ENCODE data around the gene BDH1.

BDH1 gene

DNA sequence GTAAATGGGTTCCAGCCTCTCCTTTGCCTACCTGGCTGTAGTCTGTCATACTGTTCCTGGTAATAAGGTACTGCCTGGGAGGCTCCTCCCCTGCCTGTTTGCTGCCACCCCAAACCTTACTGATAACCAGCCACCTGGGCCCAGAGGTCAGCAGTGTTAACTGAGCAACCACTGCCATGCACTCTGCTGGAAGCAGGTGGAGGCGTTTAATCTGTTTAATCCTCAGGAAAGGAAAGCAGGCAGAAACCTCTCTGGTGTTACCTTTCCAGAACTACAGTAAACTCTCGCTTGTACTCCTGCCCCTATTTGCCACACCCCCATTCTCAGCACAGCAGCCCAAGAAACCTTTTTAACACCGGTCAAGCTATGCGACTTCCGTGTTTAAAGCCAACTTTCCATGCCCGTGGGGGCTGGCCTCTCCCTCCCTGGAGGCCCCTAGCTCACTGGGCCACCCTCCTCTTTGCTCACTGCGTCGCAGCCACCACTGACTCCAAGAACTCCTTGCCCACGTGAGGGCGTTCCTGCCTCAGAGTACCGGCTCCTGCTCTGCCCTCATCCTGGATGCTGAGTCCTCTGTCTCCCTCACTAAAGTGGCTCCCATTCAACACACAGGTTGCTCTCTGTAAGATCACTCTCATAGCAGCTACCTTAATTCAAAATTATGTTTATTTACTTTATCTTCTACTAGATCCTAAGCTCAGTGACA lies 8.3 kb downstream of the BDH1 start:
- DNase-seq: no peak

DNA sequence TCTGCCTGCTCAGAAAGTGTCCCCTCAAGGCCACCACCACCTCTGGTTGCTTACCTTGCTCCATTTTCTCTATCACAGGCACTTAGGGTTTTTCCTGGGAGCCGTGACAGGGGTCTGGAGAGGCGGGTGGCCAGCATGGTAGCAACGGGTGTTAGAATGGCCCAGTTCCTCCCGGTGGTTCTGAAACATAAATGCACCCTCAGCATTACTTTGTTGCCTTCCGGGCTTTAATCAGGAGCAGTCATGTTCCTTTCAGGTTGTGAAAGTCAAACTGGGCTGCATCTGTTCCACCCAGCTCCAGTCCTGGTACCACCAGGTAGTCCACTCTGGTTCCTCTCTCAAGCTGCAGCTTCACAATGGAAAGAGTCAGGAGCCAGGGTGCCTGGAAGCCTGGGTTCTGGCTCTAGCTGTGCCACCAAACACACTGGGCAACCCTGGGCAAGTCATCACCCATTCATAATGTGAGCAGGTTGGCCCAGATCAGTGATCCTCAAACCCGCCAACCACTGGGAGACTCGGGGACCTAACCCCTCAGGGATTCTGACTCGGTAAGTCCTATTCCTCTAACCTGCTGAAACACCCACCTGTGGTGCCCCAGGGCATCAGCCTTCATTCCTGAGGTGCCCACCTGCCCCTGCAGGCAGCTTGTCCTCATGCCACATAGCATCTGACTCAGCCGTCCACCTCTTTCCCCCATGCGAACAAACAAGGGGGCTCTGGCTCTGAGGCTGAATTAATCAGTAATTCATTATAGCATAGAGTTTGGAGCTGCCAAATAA lies 9.3 kb downstream of the BDH1 start:
- no peak for DNase-seq

DNA sequence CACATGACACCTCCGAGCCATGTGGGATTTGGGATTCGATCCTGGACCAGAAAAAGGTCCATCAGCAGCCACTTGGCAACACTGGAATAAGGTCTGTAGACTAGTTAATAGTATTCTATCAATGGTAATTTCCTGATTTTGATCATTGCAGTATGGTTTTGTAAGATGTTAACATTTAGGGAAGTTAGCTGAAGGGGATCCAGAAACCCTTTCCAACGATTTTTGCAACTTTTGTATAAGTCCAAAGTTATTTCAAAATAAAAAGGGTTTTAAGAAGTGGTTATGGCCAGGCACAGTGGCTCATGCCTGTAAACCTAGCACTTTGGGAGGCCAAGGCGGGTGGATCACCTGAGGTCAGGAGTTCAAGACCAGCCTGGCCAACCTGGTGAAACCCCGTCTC lies 10.2 kb downstream of the BDH1 start:
- no peak for DNase-seq

DNA sequence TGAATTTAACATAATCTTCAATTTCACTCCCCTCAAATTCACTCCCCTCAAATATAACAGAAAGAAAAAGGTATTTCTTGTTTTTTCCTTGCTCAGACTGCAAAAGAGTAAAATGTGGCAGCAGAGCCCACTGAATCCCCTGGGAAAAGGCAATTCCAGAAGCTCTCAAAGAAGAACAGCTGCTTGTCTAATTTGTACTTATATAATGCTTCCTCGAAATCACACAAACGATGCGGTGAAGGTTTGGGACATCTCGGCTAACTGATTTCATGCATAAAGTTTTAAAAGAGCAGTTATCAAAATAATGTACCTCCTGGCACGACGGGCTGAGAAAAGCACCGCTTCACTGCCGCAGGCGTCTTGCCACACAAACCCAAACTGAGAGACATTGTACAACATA lies 10.7 kb downstream of the BDH1 start:
- no peak for DNase-seq

DNA sequence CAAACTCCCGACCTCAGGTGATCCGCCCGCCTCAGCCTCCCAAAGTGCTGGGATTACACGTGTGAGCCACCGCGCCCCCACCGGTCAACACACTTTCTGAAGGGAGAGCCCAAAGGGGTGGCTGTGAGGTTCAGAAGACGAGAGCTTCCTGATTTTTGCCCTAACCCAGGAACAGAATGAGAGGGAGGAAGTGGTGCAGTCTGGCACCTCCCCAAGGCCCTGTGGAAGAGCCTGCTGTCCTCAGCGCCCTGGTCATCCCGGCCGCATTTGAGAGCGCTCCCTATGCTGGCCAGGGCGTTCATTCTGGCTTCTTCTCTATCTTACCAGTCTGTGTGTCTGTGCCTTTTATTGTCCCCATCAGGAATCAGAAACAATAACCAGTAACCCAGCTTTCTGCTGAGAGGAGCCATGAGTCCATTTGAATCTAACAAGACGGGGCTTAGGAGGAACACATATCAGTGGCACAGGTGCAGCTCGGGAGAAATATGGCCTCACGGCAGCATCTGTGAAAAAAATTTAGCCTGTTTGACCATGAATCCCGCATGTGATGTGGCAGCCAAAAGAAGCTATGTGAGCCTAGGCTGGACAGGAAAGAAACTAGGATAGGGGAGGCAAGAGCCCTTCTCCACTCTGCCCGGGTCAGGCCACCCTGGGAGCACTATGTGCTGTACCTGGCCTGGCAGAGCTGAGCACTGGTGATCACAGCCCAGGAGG lies 12.9 kb downstream of the BDH1 start:
- DNase-seq: no peak

DNA sequence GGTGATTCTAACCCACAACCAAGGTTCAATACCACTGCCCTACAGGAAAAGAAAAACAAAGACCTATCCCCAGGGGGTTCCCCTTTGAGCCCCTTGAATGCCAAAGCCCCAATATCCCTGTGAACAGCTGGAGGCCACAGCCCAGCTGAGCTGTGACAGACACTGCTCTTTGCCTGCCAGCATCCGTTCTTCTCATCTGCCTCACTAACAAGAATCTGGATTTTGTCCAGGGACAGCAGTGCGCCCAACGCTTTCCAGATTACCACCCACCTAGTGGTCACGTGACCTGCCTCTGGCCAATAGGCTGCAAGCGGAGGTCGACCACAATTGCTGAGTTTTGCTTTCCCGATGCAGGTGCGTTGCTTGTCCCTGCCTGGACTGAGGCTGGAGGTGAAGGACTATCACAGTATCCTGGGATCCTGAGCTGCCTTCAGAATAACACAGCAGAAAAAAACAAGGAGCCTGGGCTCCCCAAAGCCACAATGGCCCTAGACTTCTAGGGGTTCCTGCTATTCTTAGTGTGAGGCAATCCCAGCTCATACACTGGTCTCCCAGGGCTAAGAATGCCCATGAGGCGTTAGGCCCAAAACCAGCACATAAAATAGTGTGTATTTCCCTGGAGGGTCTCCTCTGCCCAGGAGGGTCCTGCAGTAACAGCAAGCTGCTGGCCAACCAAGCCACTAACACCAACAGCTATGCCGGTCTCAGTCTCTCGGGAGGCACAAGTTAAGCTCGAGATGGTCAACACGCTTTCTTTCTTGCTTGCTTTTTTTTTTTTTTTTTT lies 13.8 kb downstream of the BDH1 start:
- no peak for DNase-seq

DNA sequence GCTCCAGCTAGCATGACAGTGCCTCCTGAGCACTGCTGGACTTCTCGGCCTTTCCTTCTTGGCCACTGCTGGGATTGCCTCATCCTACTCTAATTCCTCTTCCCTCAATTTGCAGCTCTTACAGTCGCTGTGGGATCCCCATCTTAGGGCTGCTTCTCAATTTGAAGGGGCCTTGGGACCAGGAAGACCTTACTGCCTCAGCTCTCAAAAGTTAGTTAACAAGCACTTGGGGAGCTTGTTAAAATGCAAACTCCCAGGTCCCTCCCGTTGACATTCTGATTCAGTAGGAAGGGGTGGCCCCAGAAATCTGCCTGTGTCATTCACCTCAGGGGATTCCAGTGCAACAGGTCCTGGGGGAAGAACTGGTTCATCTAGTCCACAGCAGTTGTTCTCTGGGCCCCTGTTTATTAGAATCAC lies 14.8 kb downstream of the BDH1 start:
- no peak for DNase-seq

DNA sequence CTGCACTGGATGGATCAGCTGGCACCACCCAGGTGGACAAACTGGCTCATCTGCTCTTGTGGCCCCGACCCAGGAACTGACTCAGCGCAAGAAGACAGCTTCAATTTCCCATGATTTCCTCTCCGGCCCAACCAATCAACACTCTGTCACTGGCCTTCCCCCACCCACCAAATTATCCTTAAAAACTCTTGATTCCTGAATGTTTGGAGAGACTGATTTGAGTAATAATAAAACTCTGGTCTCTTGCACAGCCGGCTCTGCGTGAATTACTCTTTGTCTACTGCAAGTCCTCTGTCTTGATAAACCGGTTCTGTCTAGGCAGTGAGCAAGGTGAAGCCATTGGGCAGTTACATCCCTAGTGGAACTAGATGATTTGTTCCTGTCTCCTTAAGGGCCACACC lies 16.1 kb downstream of the BDH1 start:
- no peak for DNase-seq

DNA sequence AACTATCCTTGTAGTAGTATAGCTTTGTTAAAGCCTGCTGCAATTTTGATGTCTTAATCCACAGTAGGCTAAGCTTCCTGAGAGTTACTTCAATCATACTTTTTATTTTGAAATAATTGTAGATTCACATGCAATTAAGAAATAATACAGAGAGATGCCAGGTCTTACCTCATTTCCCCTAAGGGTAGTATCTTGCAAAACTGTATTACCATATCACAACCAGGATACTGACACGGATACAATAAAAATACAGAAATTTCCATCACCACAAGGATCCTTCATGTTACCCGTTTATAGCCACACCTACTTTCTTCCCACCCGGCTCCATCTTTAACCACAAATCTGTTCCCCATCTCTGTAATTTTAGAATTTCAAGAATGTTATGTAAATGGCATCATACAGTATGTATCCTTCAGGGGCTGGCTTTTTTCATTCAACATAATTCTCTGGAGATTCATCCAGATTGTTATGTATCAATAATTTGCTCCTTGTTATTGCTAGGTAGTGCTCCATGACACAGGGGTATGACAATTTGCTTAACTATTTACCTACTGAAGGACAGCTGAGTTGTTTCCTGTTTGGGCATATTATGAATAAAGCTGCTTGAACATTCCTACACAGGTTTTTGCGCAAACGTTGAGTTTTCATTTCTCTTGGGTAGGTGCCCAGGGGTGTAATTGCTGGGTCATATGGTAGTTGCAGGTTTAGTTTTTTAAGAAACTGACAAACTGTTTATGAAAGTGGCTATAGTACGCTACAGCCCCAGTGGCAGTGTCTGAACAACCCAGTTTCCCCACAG lies 21.6 kb downstream of the BDH1 start:
- DNase-seq: no peak

DNA sequence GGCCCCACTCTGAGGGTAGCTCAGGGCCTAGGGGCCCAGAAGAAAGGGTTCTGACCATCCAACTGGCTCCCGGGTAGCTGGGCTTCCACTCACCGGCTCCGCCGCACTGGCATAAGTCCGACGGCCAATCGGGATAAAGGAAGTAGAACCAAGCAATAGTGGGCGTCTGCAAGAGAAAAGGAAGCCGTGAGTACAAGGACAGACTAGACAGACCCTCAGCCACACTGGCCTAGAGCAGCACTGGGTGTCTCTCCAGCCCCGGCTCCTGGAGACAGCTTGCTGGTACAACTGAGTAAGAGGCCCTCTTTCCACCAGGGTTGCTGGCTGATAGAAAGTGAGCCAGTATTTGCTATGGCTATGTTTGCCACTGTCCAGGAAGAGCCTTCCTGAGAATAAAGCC lies 22.4 kb downstream of the BDH1 start:
- no peak for DNase-seq

DNA sequence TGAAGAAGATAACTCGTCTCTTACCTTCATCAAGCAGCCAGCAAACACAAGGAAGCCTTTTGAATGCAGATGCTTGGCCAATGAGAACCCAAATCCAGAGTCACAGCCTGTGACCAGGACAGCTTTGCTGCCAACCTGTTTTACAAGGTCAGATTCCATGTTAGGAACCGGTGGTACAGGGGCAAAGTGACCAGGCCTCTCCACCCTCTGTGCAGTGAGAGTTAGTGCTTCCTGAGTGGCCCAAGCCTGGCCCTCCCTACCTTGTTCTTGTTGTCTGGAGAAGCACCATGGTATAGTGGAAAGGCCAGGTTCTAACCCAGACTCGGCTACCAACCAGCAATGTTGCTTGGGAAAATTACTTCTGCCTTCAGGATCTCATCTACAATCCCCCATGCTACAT lies 23.4 kb downstream of the BDH1 start:
- DNase-seq: no peak

DNA sequence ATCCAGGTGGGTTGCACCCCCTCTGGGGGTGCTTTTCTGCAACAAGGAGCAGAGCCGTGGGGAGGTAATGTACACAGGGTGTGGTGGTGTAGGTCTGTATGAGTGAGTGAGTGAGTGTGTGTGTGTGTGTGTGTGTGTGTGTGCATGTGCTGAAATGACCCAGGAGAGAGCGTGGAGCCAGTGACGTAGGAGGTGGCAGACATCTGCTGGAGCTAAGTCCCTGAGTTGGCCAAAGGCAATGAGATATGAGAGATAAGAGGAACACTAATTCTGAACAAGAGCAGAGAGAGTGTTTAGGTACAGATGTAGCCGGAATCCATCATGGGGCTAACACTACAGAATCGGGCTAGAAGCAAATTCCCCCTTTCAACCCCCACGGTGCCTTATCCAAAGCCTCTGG lies 27.6 kb downstream of the BDH1 start:
- DNase-seq: no peak

DNA sequence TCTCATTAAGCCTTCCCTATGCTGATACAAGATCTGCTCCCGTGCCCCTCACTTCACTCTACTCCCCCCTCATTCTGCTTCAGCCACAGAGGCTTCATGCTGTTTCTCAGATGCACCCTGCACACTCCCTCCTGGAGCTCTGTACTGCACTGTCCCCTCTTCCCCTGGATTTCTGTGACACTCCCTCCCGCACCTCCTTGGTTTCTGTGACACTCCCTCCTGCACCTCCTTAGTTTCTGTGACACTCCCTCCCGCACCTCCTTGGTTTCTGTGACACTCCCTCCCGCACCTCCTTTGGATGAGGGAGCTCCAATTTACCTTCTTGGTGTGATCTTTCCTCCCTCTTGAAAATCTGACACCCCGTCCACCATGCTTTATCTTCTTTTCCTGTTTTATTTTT lies 28.2 kb downstream of the BDH1 start:
- no peak for DNase-seq

DNA sequence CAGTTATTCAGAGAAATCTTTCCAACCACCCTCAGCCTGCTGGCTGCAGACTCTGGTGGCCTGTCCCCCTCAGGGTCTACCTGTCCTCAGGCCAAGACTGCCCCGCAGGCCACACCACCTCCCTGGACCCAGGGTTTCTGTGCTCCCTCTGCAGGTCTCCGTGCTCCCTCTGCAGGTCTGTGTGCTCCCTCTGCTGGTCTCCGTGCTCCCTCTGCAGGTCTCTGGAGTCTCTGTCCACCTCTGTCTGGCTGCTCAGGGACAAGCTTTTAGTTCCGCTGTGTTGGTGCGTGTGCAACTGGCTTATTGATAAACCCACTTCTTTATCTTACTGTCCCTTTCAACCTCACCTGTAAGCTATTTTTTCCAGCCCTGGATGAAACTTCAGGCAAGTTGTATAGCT lies 30.1 kb downstream of the BDH1 start:
- DNase-seq: no peak

DNA sequence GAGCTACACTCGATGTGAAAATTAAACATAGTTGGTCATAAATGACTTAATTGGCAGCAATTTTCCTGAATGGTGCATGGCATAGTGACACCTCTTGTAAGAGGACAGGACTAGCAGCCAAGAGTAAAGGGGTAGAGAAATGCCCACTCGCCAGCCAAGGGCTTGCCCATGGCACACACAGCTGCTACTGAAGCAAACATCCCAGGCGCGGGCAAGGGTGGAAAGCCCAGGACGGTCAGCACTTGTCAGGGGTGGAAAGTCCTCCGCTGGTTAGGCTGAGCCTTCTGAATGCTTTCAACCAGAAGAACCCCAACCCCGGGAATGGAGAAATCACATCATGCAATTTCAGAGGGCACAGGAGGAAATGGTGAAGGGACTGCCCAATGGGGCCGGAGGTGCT lies 31.6 kb downstream of the BDH1 start:
- no peak for DNase-seq

DNA sequence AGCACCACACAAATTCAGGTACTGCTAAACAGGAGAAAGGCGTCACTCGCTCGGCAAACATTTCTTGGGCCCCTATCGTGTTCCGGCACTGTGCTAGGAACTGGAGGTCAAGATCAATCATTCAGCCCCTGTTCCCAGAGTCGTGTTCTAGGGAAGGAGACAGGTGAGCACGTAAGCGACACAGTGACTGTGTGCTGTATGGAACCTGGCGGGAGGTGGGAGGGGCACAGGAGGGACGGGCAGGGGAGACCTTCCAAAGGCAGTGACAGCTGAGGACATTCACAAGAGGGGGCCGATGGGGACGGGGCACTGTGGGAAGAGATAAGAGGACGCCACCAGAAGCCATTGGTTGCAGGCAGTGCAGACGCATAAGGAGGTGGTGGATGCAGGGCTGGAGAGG lies 32.2 kb downstream of the BDH1 start:
- DNase-seq: no peak

DNA sequence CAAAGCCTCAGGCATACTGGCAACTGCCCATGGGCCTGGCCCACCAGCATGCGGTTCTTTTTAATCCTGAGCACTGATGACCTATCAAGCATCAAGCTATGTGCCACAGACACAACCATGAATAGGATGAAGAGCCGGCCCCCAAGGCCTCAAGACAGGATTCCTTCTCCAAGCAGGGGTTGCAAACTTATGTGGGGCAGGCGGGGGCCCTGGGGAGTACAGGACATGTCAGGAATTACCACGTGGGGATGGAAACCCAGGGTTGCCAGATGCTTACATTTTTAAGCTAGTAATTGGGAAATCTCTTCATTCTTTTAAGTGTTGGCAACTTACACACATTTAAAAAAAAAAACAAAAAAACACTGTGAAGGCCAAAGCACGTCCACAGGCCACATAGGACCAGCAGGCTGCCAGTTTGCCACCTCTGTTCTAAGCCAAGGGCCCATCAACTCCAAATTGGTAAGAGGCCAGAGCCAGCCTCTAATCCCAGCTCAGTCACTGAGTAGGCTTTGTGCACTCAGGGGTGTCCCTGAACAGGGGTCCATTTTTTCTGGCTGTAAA lies 32.8 kb downstream of the BDH1 start:
- DNase-seq: no peak

DNA sequence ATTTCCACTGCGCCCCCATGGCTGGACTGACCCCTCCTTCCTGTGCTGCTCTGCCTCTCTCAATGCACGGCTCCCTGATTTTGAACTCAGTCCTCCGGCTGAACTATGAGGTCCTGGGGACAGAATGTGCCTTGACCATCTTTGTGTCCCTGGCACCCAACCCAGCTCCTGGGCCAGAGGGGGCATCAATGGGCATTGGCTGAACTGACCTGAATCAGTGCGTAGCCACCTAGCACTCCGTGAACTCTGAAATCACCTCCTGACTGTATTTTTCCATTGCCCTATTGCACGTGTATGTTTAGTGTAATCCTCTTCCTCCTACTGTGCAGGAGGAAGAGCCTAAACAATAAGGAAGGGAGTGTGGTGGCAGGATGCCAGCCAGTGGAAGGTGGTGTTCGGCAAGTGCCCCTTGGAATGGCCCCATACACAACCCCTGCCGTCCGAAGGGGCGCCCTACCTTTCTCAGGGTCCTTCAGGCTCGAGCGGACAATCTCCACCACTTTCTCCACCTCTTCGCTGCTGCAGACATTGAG lies 33.5 kb downstream of the BDH1 start:
- DNase-seq: no peak

DNA sequence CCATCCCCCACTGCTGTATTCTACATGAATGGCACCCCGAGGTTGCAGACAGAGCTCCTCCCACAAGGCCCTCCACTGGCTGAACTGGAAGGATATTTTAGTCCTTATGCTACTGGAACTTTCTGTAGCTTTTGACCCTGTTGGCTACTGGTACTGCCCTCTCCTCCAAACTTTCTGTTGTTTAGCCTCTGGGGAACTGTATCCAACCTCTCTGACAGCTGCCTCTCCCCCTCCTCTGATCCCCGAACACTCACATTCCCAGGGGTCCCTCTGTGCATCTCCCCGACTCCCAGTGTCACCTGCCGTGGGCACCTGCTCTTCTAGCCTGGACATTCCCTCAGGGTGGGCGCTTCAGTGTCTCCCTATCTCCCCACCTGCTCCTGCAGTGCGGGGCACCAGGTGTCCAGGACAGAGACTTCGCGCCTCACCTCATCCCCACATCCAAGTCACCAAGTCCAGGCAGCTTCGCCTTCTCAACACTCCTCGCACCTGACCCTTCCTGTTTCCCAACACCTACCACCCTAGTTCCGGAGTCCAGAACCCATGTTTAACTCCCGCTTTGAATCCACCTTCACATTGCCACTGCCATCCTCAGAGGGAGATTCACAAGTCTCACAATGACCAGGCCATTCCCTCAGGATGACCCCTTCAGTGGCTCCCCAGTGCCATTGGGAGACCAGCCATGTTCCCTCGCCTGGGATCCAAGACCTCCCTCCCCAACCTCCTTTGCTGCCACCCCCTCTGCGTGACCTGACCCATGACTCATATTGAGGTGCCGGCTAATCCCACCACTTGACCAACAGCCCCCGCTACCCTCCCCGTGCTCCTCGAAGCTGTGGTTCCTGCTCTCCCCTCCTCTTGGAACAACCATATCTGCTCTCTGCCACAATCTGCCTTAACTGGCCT lies 34.2 kb downstream of the BDH1 start:
- no peak for DNase-seq

Data from NCI-H2227 treated with DMSO at 0.1 percent for 48 hours (cell line).